ENCODE results near the gene NISCH. TPM values are rescaled to one million over a fixed set of nuclear protein-coding genes. Genes with fewer than 3 reads are reported as not detected.

The NISCH gene
- total and polyA plus RNA-seq, 2 of the 8 experiments (the other 6 are each of a cell fraction or from before 2014, with no cell fraction given): 71.2 to 71.9 TPM

DNA sequence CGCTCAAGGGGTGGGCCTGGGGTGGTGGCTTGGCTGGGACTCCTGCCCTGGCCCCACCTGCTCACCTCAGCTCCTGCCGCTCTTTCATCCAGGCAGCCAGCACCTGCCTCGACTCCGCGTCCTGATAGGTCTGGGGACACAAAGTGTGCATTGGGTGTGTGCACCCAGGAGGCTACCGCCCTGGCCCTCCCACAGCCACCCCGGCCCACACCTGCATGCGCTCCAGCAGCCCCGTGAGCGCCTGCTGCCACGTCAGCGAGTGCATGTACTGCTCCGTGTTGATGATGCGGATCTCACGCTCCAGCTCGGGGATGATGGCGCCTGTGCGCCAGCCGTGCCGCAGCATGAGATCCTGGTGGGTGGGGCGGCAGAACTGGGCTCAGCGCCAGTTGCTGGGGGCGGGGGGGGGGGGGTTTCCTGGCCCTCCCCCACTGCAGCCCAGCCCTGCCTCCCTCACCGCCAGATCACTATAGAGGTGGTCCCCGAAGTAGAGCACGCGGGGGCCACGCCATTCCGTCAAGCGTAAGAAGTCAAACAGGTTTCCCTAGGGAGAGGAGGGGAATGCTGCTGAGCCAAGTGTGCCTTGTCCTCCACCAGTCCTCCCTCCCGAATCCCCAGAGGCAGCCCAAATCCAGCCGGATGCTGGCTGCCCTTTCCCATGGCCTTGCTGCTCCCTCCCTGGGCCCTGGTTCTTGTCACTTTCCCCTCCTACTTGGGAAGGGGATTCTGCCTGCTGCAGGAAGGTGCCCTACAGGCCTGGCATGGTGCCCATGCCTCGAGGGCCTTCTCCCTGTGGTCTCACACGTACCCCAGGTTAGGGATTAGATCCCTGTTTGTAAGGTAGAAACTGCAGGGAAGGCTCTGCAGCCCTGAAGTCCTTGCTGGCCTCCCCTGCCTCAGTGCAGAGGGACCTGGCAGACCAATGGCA is 69.6 kb downstream of the NISCH start:
- DNase-seq (ENCODE audit: low read depth in 1 of 2, low spot score in 2 of 2): no peak
- H3K36me3 ChIP-seq (ENCODE audit: control insufficient read depth in 2 of 4, insufficient read depth in 4 of 4, low read length in 3 of 4): peaks cover 27 to 65% (median 42%) of the 10 kb centered on the region in 4 experiments
- no peak overlapping the region for H2BK12ac ChIP-seq (ENCODE audit: low read depth, low read length)
- H4K20me1 ChIP-seq (replicated peaks in 1 of 2; ENCODE audit: control insufficient read depth in 1 of 2, insufficient read depth in 2 of 2, low read length in 2 of 2): peaks cover 7 to 36% of the 10 kb centered on the region in 2 experiments
- H2AK5ac ChIP-seq (ENCODE audit: low read depth, low read length): no peak overlapping the region
- no peak overlapping the region for H3K4me2 ChIP-seq (ENCODE audit: insufficient read depth in 1 of 2, low read depth in 2 of 2, low read length in 2 of 2)
- H4K8ac ChIP-seq (ENCODE audit: extremely low read depth, insufficient read depth, low read length): no peak overlapping the region
- no peak overlapping the region for H3K18ac ChIP-seq (ENCODE audit: extremely low read depth, low read length)
- no peaks in the 10 kb centered on the region for H3K9me3 ChIP-seq (ENCODE audit: insufficient read depth in 2 of 2, low read depth in 1 of 2, low read length in 1 of 2)
- H2BK15ac ChIP-seq (ENCODE audit: low read length): no peak overlapping the region
- ChIA-PET CTCF (ENCODE audit: partially characterized antibody) (no interaction called here), POLR2A (ENCODE audit: partially characterized antibody) (interaction anchor here (0.8 to 3.5 kb wide), 6 partner anchors 8 to 57 kb away, joined by 3 to 16 read pairs (median 10); partner anchors contain the start of gene UQCC5)
- no peak overlapping the region for H2AFZ ChIP-seq (ENCODE audit: low read length)
- H3K4me1 ChIP-seq (replicated peaks in 1 of 4; ENCODE audit: control insufficient read depth in 3 of 4, insufficient read depth in 4 of 4, low read length in 3 of 4): no peaks in the 10 kb centered on the region
- H3K4me3 ChIP-seq (ENCODE audit: extremely low read depth in 1 of 4, insufficient read depth in 2 of 4, low read depth in 3 of 4, low read length in 4 of 4): no peak overlapping the region
- H3K27ac ChIP-seq (ENCODE audit: low read depth, low read length): no peak overlapping the region
- H3K23me2 ChIP-seq (ENCODE audit: low read depth, low read length): no peaks in the 10 kb centered on the region
- no peak overlapping the region for H4K5ac ChIP-seq (ENCODE audit: insufficient read length, low read depth, low read length)
- no peak overlapping the region for H3K14ac ChIP-seq (ENCODE audit: insufficient read length)
- no peak overlapping the region for H4K91ac ChIP-seq (replicated peaks; ENCODE audit: insufficient read length, low read length)
- H2BK20ac ChIP-seq (ENCODE audit: low read length): no peak overlapping the region
- H3K27me3 ChIP-seq (replicated peaks in 1 of 4; ENCODE audit: control insufficient read depth in 3 of 4, extremely low read depth in 1 of 4, insufficient read depth in 3 of 4, low read length in 3 of 4): no peaks in the 10 kb centered on the region
- H3K4ac ChIP-seq (replicated peaks; ENCODE audit: insufficient read length, low read depth, low read length): no peak overlapping the region
- H2BK120ac ChIP-seq (replicated peaks; ENCODE audit: low read depth, low read length): no peak overlapping the region
- H2BK5ac ChIP-seq (ENCODE audit: low read depth, low read length): no peak overlapping the region
- H3K56ac ChIP-seq (replicated peaks; ENCODE audit: insufficient read length, low read depth, low read length): no peak overlapping the region
- H3K79me2 ChIP-seq (ENCODE audit: control insufficient read depth in 1 of 2, insufficient read depth in 2 of 2, low read length in 2 of 2): peaks cover 0 to 5% of the 10 kb centered on the region in 2 experiments; a peak in 1 of 4 replicates
- FAIRE-seq: no peak
- no peak overlapping the region for H3K9ac ChIP-seq (replicated peaks in 1 of 4; ENCODE audit: extremely low read depth in 1 of 4, low read depth in 3 of 4, low read length in 3 of 4)
- peaks cover 13% of the 10 kb centered on the region for H3K79me1 ChIP-seq (ENCODE audit: low read depth, low read length)
- WGBS, 2 experiments (ENCODE audit: extremely low coverage in 1 of 2, insufficient coverage in 1 of 2, insufficient read length in 1 of 2, insufficient replicate concordance in 2 of 2, low coverage in 1 of 2, low lambda C conversion rate in 2 of 2, missing lambda C conversion rate in 1 of 2): 95% methylated on average over 33 of the region's 34 CpGs; no CpG with 5 or more reads in 1 of the 2 experiments
- H3K23ac ChIP-seq (ENCODE audit: insufficient read length): no peak overlapping the region
- TF ChIP-seq SIX5 (IDR thresholded peaks at IDR 0.05; ENCODE audit: low read depth, low read length) (no peak), NANOG (IDR thresholded peaks at IDR 0.05; ENCODE audit: insufficient read depth, low read depth, low read length, poor library complexity, severe bottlenecking) (no peak), CEBPB (IDR thresholded peaks at IDR 0.05; ENCODE audit: low read depth, low read length) (no peak), NRF1 (IDR thresholded peaks at IDR 0.05; ENCODE audit: low read depth, low read length) (no peak), RXRA (IDR thresholded peaks at IDR 0.05; ENCODE audit: insufficient read depth, low read depth, low read length) (no peak), CBX5 (IDR thresholded peaks at IDR 0.05; ENCODE audit: low read depth, low read length) (no peak), BRCA1 (IDR thresholded peaks at IDR 0.05; ENCODE audit: low read depth, low read length) (no peak), TBP (IDR thresholded peaks at IDR 0.05; ENCODE audit: low read depth, low read length) (no peak), SP2 (IDR thresholded peaks at IDR 0.05; ENCODE audit: low read length) (no peak), KDM5A (IDR thresholded peaks at IDR 0.05; ENCODE audit: low read length) (no peak), KDM4A (IDR thresholded peaks at IDR 0.05; ENCODE audit: low read depth, low read length, severe bottlenecking) (no peak), JUN (IDR thresholded peaks at IDR 0.05; ENCODE audit: low read depth, low read length) (no peak), GABPA (IDR thresholded peaks at IDR 0.05; ENCODE audit: borderline replicate concordance, insufficient read depth, low read length) (no peak)

All from H1 (cell line).